Activated CD8-positive, alpha-beta memory T cell treated with anti-CD3 and anti-CD28 coated beads for 4 hours (primary cell): ENCODE results near the gene CRADD.
"Not testable (repeated sequence)": the region's sequence is repeated elsewhere in the genome, so short reads cannot be mapped to it uniquely, and the experiment has no call there.

Experiments
- DNase-seq, 2 donors: peaks; one replicate each; pipeline ENCODE4 v3.0.0-alpha.2; 2020; ENCODE audit warnings: low read depth in 2 of 2

Gene CRADD

DNA sequence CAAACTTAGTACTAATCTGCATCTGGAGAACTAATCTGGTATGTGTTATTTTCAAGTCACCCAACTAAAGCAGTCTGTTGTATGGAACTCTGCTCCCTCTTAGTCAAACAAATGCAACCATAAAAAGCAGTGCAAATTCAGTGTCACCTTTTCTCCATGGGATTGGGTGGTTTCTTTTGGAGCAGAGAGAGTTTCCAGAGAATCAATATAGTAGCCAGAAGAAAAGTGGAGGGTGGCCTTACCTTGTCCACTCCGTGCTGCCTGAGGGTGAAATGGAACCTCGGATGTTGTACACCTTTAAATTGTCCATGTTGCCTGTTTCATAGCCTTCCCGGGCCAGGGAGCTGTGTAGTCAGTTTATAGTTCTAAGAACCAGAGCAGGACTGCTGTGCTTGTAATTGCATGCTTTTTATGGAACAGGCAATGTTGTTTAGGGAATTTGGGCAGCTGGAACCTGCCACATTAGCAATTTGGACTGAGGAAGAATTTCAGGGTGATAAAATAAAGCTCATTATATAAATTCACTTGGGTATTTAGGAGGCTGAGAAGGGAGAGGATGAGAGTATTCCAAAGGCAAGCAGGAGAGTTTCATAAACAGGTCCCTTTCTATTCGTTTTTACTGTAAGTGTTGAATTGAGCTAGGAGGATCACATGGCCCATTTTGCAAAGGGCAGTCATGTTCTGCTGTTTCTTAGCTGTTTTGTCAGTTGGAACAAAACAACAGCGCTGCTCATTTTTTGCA lies 60.5 kb downstream of the CRADD start:
- DNase-seq = no peak

- DNase-seq = no peak
These were observed 61.3 kb downstream of the CRADD start for GRCh38 chr12:93738199-93739058.

DNA sequence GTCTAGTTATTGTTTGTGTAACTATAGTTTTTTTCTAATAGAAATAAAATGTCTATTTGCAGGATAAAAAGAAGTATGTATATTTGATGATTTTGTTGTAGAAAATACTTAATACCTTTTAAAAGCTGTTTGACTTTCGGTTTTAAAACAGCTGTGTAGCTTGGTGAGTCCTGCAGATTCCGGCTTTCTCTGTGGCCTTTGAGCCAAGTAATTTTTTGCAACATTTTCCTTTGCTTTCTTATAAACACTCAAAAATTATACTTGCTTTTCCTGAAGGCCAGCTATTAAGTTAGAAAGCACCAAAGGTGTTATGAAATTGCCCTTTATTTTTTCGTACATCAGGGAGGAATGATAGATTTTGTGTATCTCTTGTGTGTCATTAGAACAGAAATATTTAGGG lies 63.6 kb downstream of the CRADD start:
- DNase-seq = no peak

GRCh38 chr12:93741659-93742109 lies 64.5 kb downstream of the CRADD start:
- no peak for DNase-seq

GRCh38 chr12:93742110-93742934 lies 65.1 kb downstream of the CRADD start:
- DNase-seq = peak in 1 of 2 donors; percentile 31

DNA sequence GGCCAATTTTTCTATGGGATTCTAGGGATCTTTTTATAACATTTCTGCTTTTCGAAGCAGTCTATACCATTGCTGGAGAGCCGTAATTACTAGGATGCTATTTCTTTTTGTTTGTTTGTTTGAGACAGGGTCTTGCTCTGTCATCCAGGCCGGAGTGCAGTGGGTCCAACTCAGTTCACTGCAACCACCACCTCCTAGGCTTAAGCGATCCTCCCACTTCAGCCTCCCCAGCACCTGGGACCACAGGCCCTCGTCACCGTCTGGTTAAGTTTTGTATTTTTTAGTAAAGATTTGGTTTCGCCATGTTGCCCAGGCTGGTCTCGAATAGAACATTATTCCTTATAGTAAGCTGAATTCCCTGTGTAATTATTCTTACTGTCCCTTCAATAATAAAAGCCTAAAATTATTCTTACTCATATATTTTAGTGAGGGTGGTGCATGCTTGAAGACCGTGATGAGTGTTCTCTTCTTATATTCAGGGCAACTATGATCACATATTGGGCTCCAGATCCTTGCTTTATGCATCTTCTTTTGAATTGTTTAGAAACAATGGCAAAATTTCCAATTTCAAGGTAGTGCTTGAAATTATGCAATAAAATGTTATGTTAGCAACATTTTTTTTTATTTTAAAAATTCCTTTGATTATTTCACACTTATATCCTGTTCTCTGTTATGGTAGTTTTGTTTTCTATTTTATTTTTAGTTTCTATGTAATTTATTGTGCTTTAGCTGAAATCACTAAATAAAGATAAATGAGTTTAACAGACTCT lies 66.2 kb downstream of the CRADD start:
- no peak for DNase-seq

- DNase-seq = no peak
These were observed 67.0 kb downstream of the CRADD start for GRCh38 chr12:93743999-93744689.

DNA sequence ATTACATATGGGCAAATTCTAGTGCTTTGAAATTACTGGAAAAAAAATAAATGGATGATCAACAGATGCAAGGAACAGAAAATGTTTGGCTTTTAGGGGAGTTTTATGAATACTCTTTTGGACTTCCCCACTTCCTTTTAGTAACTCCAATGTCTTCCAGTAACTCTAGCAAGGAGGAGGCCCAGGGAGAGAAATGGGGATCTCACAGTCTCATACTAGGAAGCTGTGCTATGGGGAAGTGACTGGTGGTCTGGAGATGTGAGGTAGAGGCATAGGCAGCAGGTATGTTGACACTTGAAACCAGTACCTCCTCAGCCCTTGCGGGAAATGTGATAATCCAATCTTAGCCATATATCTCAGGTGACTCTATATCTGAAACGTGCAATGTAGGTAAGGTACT lies 68.1 kb downstream of the CRADD start:
- DNase-seq = no peak

DNA sequence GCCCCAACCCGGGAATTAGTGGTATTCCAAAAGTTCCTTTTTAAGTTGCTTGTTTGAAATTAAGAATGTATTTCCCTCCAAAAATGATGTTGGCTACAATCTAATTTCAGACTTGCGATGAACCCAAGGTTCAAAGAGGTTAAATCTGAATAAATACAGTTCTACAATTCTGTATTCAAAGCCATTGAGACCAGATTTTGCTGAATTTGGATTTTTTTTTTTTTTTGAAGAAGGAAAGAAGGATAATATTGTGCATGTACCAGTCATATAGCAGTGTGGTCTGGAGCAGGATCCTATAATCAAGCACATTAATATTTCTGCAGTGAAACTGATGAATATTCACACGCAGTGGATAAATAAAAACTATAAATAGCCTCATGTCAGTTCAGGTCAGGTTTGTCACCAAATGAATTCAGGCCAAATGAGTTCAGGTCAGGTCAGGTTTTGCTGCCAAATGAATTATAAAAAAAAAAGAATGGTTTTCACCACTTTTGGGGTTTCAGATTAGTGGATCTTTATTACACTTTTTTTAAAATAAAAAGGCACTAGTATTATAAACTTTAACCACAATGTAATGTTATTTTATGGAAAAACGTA lies 69.5 kb downstream of the CRADD start:
- no peak for DNase-seq

DNA sequence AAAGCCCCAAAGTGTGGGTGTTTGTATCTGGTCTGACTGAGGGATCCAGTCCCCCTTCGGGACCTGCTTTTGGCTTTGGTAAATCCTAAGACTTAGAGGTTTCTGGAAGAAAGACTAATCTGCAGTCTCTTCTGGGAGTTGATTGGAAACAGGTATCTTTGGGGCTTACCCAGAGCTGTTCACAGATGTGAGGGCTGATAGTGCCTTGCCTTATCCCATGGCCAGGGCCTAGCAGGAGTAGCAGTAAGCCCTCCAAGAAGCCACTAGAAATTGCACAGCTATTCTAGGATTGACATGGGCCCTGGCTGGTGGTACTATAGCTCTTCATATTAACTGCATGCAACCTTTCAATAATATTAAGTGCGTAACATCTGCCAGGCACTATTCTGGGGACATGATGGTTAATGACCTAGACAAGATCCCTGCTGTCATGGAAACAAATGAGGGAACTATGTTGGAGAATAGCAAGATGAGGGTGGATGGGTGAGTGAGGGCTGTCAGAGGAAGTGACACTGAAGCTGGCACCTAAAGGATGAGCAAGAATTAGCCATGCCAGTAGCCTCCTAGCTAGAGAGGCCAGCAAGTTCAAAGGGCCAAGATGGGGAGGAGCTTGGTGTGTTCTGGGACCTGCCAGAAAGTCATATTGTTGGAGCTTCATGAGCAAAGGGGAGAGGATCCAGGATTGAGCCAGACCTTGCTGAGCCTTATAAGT lies 71.7 kb downstream of the CRADD start:
- no peak for DNase-seq

- no peak for DNase-seq
These were observed 72.3 kb downstream of the CRADD start for GRCh38 chr12:93749515-93749914.

- DNase-seq = no peak
These were observed 72.9 kb downstream of the CRADD start for GRCh38 chr12:93750056-93750455.

- no peak for DNase-seq
These were observed 74.9 kb downstream of the CRADD start for GRCh38 chr12:93751864-93752610.

GRCh38 chr12:93753285-93753684 lies 76.1 kb downstream of the CRADD start:
- DNase-seq = no peak

- no peak for DNase-seq
These were observed 76.8 kb downstream of the CRADD start for GRCh38 chr12:93753838-93754429.

- not testable (repeated sequence) for DNase-seq
These were observed 77.7 kb downstream of the CRADD start for GRCh38 chr12:93754859-93755258.

DNA sequence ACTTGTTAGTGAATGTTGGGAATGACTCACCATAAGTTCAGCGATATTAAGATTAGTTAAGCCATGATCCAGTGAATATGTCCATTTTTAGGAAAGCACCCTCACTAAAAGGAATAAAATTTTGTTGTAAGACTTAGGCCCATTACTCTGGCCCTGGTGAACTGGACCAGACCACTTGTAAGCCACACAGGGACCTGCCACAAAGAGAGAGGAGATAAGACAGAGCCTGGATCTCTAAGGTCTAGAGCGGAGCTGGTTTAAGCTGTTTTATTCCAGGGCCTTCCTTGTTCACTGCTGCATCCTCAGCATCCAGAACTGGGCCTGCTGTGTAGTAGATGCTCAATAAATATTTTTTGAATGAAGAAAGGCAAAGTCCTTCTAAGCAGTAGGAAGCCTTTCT lies 79.1 kb downstream of the CRADD start:
- DNase-seq = no peak
